Measurements from ENCODE around the gene DNAJB9. TPM values are rescaled to one million over a fixed set of nuclear protein-coding genes. Genes with fewer than 3 reads are reported as not detected.

Gene DNAJB9
- total RNA-seq, 4 donors from 2014 or later, result 28.7 to 362 (median 44.8) TPM

GRCh38 chr7:108557191-108557590 is 12.5 kb upstream of the DNAJB9 start:
- no peaks in the 10 kb centered on the region for H3K36me3 ChIP-seq
- peaks cover 0 to 10% of the 10 kb centered on the region in 2 donors for H3K9me3 ChIP-seq
- TF ChIP-seq, protein P1, sequence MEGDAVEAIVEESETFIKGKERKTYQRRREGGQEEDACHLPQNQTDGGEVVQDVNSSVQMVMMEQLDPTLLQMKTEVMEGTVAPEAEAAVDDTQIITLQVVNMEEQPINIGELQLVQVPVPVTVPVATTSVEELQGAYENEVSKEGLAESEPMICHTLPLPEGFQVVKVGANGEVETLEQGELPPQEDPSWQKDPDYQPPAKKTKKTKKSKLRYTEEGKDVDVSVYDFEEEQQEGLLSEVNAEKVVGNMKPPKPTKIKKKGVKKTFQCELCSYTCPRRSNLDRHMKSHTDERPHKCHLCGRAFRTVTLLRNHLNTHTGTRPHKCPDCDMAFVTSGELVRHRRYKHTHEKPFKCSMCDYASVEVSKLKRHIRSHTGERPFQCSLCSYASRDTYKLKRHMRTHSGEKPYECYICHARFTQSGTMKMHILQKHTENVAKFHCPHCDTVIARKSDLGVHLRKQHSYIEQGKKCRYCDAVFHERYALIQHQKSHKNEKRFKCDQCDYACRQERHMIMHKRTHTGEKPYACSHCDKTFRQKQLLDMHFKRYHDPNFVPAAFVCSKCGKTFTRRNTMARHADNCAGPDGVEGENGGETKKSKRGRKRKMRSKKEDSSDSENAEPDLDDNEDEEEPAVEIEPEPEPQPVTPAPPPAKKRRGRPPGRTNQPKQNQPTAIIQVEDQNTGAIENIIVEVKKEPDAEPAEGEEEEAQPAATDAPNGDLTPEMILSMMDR (IDR thresholded peaks at IDR 0.05), result no peak
- TF ChIP-seq POLR2A (IDR thresholded peaks at IDR 0.05), result no peak
- no peak overlapping the region for H3K27ac ChIP-seq
- DNase-seq, result no peak
- H3K4me1 ChIP-seq, result no peaks in the 10 kb centered on the region
- no peaks in the 10 kb centered on the region for H3K27me3 ChIP-seq
- intact Hi-C loops (cut with DNase I; ENCODE audit: low total_unique reads), result no loop called here
- no peak overlapping the region for H3K4me3 ChIP-seq

DNA sequence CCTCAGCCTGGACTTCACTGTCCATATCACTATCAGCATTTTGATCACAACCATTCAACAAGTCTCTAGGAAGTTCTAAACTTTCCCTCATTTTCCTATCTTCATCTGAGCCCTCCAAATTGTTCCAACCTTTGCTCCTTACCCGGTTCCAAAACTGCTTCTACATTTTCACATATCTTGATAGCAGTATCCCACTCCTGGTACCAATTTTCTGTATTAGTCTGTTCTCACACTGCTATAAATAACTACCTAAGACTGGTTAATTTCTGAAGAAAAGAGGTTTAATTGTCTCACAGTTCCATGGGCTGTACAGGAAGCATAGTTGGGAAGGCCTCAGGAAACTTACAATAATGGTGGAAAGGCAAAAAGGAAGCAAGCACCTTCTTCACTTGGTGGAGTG is 12.1 kb upstream of the DNAJB9 start:
- no peak overlapping the region for H3K27ac ChIP-seq
- no peaks in the 10 kb centered on the region for H3K4me1 ChIP-seq
- no peak for DNase-seq
- H3K9me3 ChIP-seq, result peaks cover 0 to 14% of the 10 kb centered on the region in 2 donors
- TF ChIP-seq, protein P1 (IDR thresholded peaks at IDR 0.05), result no peak
- TF ChIP-seq POLR2A (IDR thresholded peaks at IDR 0.05), result no peak
- H3K4me3 ChIP-seq, result no peak overlapping the region
- H3K36me3 ChIP-seq, result no peaks in the 10 kb centered on the region
- intact Hi-C loops (cut with DNase I; ENCODE audit: low total_unique reads), result no loop called here
- no peaks in the 10 kb centered on the region for H3K27me3 ChIP-seq

GRCh38 chr7:108559253-108559652 is 10.4 kb upstream of the DNAJB9 start:
- no peak for DNase-seq
- Histone ChIP-seq H3K4me3 (no peak overlapping the region), H3K9me3 (peaks cover 0 to 14% of the 10 kb centered on the region in 2 donors), H3K27me3 (no peaks in the 10 kb centered on the region), H3K36me3 (no peaks in the 10 kb centered on the region), H3K27ac (no peak overlapping the region), H3K4me1 (no peaks in the 10 kb centered on the region)
- TF ChIP-seq, protein P1 (IDR thresholded peaks at IDR 0.05), result no peak
- no peak for TF ChIP-seq POLR2A (IDR thresholded peaks at IDR 0.05)
- intact Hi-C loops (cut with DNase I; ENCODE audit: low total_unique reads), result no loop called here

- TF ChIP-seq, protein P1 (IDR thresholded peaks at IDR 0.05), result no peak
- TF ChIP-seq POLR2A (IDR thresholded peaks at IDR 0.05), result no peak
- Histone ChIP-seq H3K27me3 (no peaks in the 10 kb centered on the region), H3K27ac (no peak overlapping the region), H3K36me3 (no peaks in the 10 kb centered on the region), H3K4me1 (no peaks in the 10 kb centered on the region), H3K4me3 (no peak overlapping the region), H3K9me3 (peaks cover 0 to 18% of the 10 kb centered on the region in 2 donors)
- DNase-seq, result no peak
- intact Hi-C loops (cut with DNase I; ENCODE audit: low total_unique reads), result no loop called here
These were observed 8.5 kb upstream of the DNAJB9 start for GRCh38 chr7:108561047-108561619.

- intact Hi-C loops (cut with DNase I; ENCODE audit: low total_unique reads), result no loop called here
- Histone ChIP-seq H3K27ac (no peak overlapping the region), H3K4me3 (no peak overlapping the region), H3K36me3 (no peaks in the 10 kb centered on the region), H3K27me3 (no peaks in the 10 kb centered on the region), H3K9me3 (peaks cover 0 to 9% of the 10 kb centered on the region in 2 donors), H3K4me1 (no peaks in the 10 kb centered on the region)
- no peak for DNase-seq
- TF ChIP-seq, protein P1 (IDR thresholded peaks at IDR 0.05), result no peak
- TF ChIP-seq POLR2A (IDR thresholded peaks at IDR 0.05), result no peak
These were observed 3.7 kb upstream of the DNAJB9 start for GRCh38 chr7:108565987-108566386.

All from uterus (tissue), 4 donors.